Neutrophil (primary cell): ENCODE results near the gene ENOX1.

ENCODE experiments used
- H3K27ac ChIP-seq: fragments of 200-600 bp; sonication (generic); 2 replicates; pipeline ENCODE4 v1.5.1; 2016; ENCODE audit warnings: mild to moderate bottlenecking, moderate library complexity
- H3K27me3 ChIP-seq: fragments of 200-600 bp; sonication (generic); 2 replicates; pipeline ENCODE4 v1.6.0; 2016; ENCODE audit warnings: mild to moderate bottlenecking
- H3K36me3 ChIP-seq: fragments of 200-600 bp; sonication (generic); 2 replicates; pipeline ENCODE4 v1.5.1; 2017
- H3K4me1 ChIP-seq, 2 experiments: fragments of 200-600 bp in 1 of 2; sonication (generic) in 1 of 2; 1 replicate in 1 of 2; 2 replicates in 1 of 2; pipeline versions ENCODE4 v1.5.1 to v1.6.1; 2013 to 2016; ENCODE audit warnings: low read depth in 1 of 2, low read length in 1 of 2, mild to moderate bottlenecking in 1 of 2, moderate library complexity in 1 of 2; ENCODE audit not compliant: control insufficient read depth in 1 of 2, insufficient read depth in 1 of 2
- H3K4me3 ChIP-seq, 2 experiments: fragments of 200-600 bp in 1 of 2; sonication (generic) in 1 of 2; 1 replicate in 1 of 2; 2 replicates in 1 of 2; pipeline ENCODE4 v1.5.1; 2013 to 2016; ENCODE audit warnings: low read depth in 1 of 2, low read length in 1 of 2, mild to moderate bottlenecking in 1 of 2, moderate library complexity in 1 of 2
- H3K9me3 ChIP-seq: fragments of 200-600 bp; sonication (generic); 2 replicates; pipeline ENCODE4 v1.5.1; 2016
- TF ChIP-seq, protein P1 (sequence below): fragments of 200-600 bp; sonication (generic); IDR thresholded peaks from 2 replicates; pipeline ENCODE4 v1.5.1; 2016; ENCODE audit warnings: antibody characterized with exemption

ENOX1 gene

DNA sequence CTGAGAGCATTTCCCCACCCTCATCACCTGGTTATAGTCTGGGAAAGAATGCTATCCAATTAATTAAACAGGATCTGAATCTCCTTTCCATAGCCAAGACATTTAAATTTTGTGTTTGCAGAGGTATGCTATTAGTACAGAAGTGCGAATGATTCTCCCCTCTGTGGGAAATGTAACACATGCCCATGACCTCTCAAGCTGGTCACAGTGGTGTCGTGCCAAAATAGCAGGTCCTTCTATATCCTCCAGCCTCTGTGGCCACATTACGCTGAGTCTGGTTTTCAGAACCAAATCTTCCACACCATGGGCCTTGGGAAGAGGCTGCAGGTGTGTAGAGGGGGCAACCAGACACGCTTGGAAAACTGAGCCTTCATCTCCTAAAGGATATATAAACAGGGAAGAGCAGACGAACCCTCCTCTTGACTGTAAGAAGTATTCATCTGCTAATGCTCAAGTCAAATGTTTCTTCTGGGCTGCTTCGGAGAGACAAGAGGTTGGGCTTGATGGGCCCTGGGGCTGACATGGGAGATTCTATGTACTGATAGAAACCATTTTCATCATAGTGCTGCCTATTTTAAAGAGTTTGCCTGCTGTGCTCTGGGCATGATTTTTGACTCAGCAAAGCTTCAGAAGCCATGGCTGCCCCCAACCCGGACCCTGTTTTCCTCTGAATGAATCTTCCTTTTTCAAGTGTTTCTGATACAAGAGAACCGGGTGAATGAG, 565.7 kb downstream of the ENOX1 start:
- no peaks in the 10 kb centered on the region for H3K36me3 ChIP-seq
- H3K27ac ChIP-seq, result no peak overlapping the region
- TF ChIP-seq, protein P1, sequence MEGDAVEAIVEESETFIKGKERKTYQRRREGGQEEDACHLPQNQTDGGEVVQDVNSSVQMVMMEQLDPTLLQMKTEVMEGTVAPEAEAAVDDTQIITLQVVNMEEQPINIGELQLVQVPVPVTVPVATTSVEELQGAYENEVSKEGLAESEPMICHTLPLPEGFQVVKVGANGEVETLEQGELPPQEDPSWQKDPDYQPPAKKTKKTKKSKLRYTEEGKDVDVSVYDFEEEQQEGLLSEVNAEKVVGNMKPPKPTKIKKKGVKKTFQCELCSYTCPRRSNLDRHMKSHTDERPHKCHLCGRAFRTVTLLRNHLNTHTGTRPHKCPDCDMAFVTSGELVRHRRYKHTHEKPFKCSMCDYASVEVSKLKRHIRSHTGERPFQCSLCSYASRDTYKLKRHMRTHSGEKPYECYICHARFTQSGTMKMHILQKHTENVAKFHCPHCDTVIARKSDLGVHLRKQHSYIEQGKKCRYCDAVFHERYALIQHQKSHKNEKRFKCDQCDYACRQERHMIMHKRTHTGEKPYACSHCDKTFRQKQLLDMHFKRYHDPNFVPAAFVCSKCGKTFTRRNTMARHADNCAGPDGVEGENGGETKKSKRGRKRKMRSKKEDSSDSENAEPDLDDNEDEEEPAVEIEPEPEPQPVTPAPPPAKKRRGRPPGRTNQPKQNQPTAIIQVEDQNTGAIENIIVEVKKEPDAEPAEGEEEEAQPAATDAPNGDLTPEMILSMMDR, result no peak
- H3K4me3 ChIP-seq, result no peak overlapping the region
- H3K27me3 ChIP-seq, result no peaks in the 10 kb centered on the region
- no peaks in the 10 kb centered on the region for H3K4me1 ChIP-seq
- no peaks in the 10 kb centered on the region for H3K9me3 ChIP-seq

- Histone ChIP-seq H3K4me3 (no peak overlapping the region), H3K36me3 (no peaks in the 10 kb centered on the region), H3K9me3 (no peaks in the 10 kb centered on the region), H3K27ac (no peak overlapping the region), H3K27me3 (no peaks in the 10 kb centered on the region), H3K4me1 (no peaks in the 10 kb centered on the region)
- TF ChIP-seq, protein P1, result no peak
Measured at GRCh38 chr13:43214124-43214523, 572.6 kb downstream of the ENOX1 start.

DNA sequence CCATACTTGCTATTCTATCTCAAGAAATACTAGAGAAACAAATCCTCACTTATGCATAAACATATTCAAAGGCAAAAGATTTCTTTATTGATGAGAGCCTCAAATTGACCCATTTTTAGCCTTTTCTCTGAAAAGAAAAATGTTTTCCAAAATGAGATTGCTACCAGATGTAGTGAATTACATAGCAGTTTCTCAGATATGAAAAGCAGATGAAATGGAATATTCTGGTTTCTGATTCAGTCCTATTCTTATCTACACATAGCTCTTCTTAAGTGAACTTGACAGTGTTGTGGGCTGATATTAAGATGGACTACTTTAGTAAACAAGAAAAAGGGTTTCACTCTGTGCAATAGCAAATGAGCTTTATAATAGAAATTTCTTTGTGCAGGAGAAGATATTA, 579.9 kb downstream of the ENOX1 start:
- no peaks in the 10 kb centered on the region for H3K27me3 ChIP-seq
- H3K27ac ChIP-seq, result no peak overlapping the region

GRCh38 chr13:43205416-43205815, 581.4 kb downstream of the ENOX1 start:
- no peaks in the 10 kb centered on the region for H3K4me1 ChIP-seq
- H3K36me3 ChIP-seq, result no peaks in the 10 kb centered on the region
- H3K27ac ChIP-seq, result no peak overlapping the region
- H3K27me3 ChIP-seq, result no peaks in the 10 kb centered on the region
- TF ChIP-seq, protein P1, result no peak
- H3K9me3 ChIP-seq, result no peaks in the 10 kb centered on the region
- H3K4me3 ChIP-seq, result no peak overlapping the region

More for the DNA sequence above, 579.9 kb downstream of the ENOX1 start:
- TF ChIP-seq, protein P1, result no peak
- H3K36me3 ChIP-seq, result no peaks in the 10 kb centered on the region
- no peaks in the 10 kb centered on the region for H3K4me1 ChIP-seq
- no peak overlapping the region for H3K4me3 ChIP-seq
- H3K9me3 ChIP-seq, result no peaks in the 10 kb centered on the region

- Histone ChIP-seq H3K27me3 (no peaks in the 10 kb centered on the region), H3K4me3 (no peak overlapping the region), H3K36me3 (no peaks in the 10 kb centered on the region), H3K9me3 (no peaks in the 10 kb centered on the region), H3K27ac (no peak overlapping the region), H3K4me1 (no peaks in the 10 kb centered on the region)
- TF ChIP-seq, protein P1, result no peak
Measured at GRCh38 chr13:43204591-43204990, 582.2 kb downstream of the ENOX1 start.
